GM12878 (cell line): ENCODE measurements around the gene PRM2. TPM values are rescaled to one million over a fixed set of nuclear protein-coding genes. Genes with fewer than 3 reads are reported as not detected.
"Not testable (repeated sequence)": the region's sequence is repeated elsewhere in the genome, so short reads cannot be mapped to it uniquely, and the experiment has no call there.

Source experiments
- ATAC-seq: fragments of 200-7000 bp; cut with Tn5 transposase; 3 replicates; pipeline ENCODE4 v1.9.1; 2020; ENCODE audit warnings: mild to moderate bottlenecking, moderate library complexity
- BruUV-seq: library from RNA; stranded (reverse); fragments of 400-500 nt; replicated peaks from 2 replicates; lab custom pipeline; 2021; lab: Mats Ljungman, UMichigan
- CTCF ChIA-PET: fragments of 300-600 bp; sonication (Branson Sonifier 250); formaldehyde crosslinking; extraction: SDS; loops from one replicate; lab custom pipeline; 2021; ENCODE audit warnings: inconsistent platforms; lab: Yijun Ruan, JAX
- POLR2A ChIA-PET: fragments of 350-600 bp; formaldehyde crosslinking; extraction: SDS; loops from one replicate; lab custom pipeline; 2021; ENCODE audit warnings: inconsistent platforms; lab: Charles Lee
- RAD21 ChIA-PET: fragments of 300-600 bp; sonication (Branson Sonifier 250); formaldehyde crosslinking; loops from one replicate; lab custom pipeline; 2023; ENCODE audit warnings: antibody characterized with exemption; ENCODE audit not compliant: unreplicated experiment; lab: Charles Lee
- SMC1A ChIA-PET: fragments of 300-600 bp; sonication (Branson Sonifier 250); formaldehyde crosslinking; loops from one replicate; lab custom pipeline; 2023; ENCODE audit not compliant: unreplicated experiment, uncharacterized antibody; lab: Charles Lee
- DNase-seq: peaks from one replicate; pipeline ENCODE4 v3.0.0-alpha.2; 2011; ENCODE audit warnings: low read depth, low spot score
- FAIRE-seq: peaks from 3 replicates; lab custom pipeline; 2011; peaks lifted over from hg19 to GRCh38; lab: Jason Lieb, UNC
- H2AFZ ChIP-seq: 2 replicates; pipeline ENCODE4 v1.6.0; 2011; ENCODE audit warnings: low read depth, low read length, control low read depth; ENCODE audit not compliant: control insufficient read depth
- H3K27ac ChIP-seq: 2 replicates; pipeline ENCODE4 v1.5.1; 2011; ENCODE audit warnings: control low read depth; ENCODE audit not compliant: control insufficient read depth, insufficient read depth
- H3K27me3 ChIP-seq, 2 experiments: replicated peaks in 1 of 2; 2 replicates each; pipeline versions ENCODE4 v1.6.0 to v1.6.1; 2011; ENCODE audit warnings: low read length in 1 of 2; ENCODE audit not compliant: control insufficient read depth in 2 of 2, insufficient read depth in 2 of 2
- H3K36me3 ChIP-seq, 2 experiments: 2 replicates each; pipeline ENCODE4 v1.5.1; 2011; ENCODE audit warnings: low read length in 1 of 2; ENCODE audit not compliant: control insufficient read depth in 2 of 2, insufficient read depth in 2 of 2
- H3K4me1 ChIP-seq: 2 replicates; pipeline ENCODE4 v1.6.1; 2011; ENCODE audit warnings: mild to moderate bottlenecking, low read length, moderate library complexity, mixed read lengths; ENCODE audit not compliant: control insufficient read depth, insufficient read depth
- H3K4me2 ChIP-seq: 2 replicates; pipeline ENCODE4 v1.6.0; 2011; ENCODE audit warnings: control low read depth; ENCODE audit not compliant: control insufficient read depth, insufficient read depth
- H3K4me3 ChIP-seq: fragments of 200-600 bp; sonication (generic); 2 replicates; pipeline ENCODE4 v1.5.1; 2016
- H3K79me2 ChIP-seq: 2 replicates; pipeline ENCODE4 v1.6.0; 2011; ENCODE audit warnings: low read length; ENCODE audit not compliant: control insufficient read depth, insufficient read depth
- H3K9ac ChIP-seq: 2 replicates; pipeline ENCODE4 v1.8.0; 2011; ENCODE audit warnings: low read length, control low read depth, mixed read lengths; ENCODE audit not compliant: control insufficient read depth, insufficient read depth
- H3K9me3 ChIP-seq: replicated peaks from 3 replicates; pipeline ENCODE4 v1.5.1; 2011; ENCODE audit warnings: mild to moderate bottlenecking, low read length; ENCODE audit not compliant: control insufficient read depth, insufficient read depth
- H4K20me1 ChIP-seq: 2 replicates; pipeline ENCODE4 v1.6.0; 2011; ENCODE audit not compliant: control insufficient read depth, insufficient read depth
- BHLHE40 ChIP-seq, 2 experiments: fragments of 450-650 bp in 1 of 2; IDR thresholded peaks; 2 replicates each; pipeline ENCODE4 v1.6.1; 2011 to 2017; ENCODE audit warnings: low read depth in 2 of 2, borderline replicate concordance in 1 of 2, improper control_type of control experiment in 1 of 2, low read length in 1 of 2, mild to moderate bottlenecking in 1 of 2
- DPF2 ChIP-seq: fragments of 450-650 bp; IDR thresholded peaks from 2 replicates; pipeline ENCODE4 v1.6.1; 2017; ENCODE audit warnings: mild to moderate bottlenecking
- MEF2B ChIP-seq: fragments of 450-650 bp; IDR thresholded peaks from 2 replicates; pipeline ENCODE4 v1.6.1; 2018; ENCODE audit warnings: mild to moderate bottlenecking, moderate library complexity; ENCODE audit not compliant: partially characterized antibody, poor library complexity, severe bottlenecking
- NFYA ChIP-seq: IDR thresholded peaks from 2 replicates; pipeline ENCODE4 v1.6.1; 2011; ENCODE audit warnings: low read depth, mild to moderate bottlenecking, low read length, improper control_type of control experiment, borderline replicate concordance
- NRF1 ChIP-seq: conservative IDR thresholded peaks from 2 replicates; pipeline ENCODE4 v1.6.1; 2011; ENCODE audit warnings: mild to moderate bottlenecking, low read depth, low read length, improper control_type of control experiment
- POLR2A ChIP-seq: IDR thresholded peaks from 2 replicates; pipeline ENCODE4 v1.6.1; 2011; ENCODE audit warnings: low read depth, mild to moderate bottlenecking, low read length
- RFX5 ChIP-seq: IDR thresholded peaks from 2 replicates; pipeline ENCODE4 v1.6.1; 2011; ENCODE audit warnings: low read depth, low read length, improper control_type of control experiment
- SUPT20H ChIP-seq: IDR thresholded peaks from 2 replicates; pipeline ENCODE4 v1.6.1; 2011; ENCODE audit warnings: low read depth, mild to moderate bottlenecking, low read length, moderate library complexity, borderline replicate concordance; ENCODE audit not compliant: control insufficient read depth
- TARDBP ChIP-seq: IDR thresholded peaks from 2 replicates; pipeline ENCODE4 v1.6.1; 2016; ENCODE audit warnings: borderline replicate concordance
- TBL1XR1 ChIP-seq: IDR thresholded peaks from 2 replicates; pipeline ENCODE4 v1.6.1; 2012; ENCODE audit warnings: low read depth, low read length, improper control_type of control experiment
- WGBS: methylation state at CpG from one replicate; pipeline ENCODE4 v1.1.6; 2016; ENCODE audit warnings: low lambda C conversion rate; ENCODE audit not compliant: insufficient replicate concordance, insufficient coverage; ENCODE audit errors: missing lambda C conversion rate; 5-methylcytosine and 5-hydroxymethylcytosine counted together
- in situ Hi-C: fragments of 300-500 bp; cut with MboI; formaldehyde crosslinking; loops from 9 replicates; pipeline ENCODE4 v1.14.3; 2018; ENCODE audit warnings: mixed read lengths
- intact Hi-C: fragments of 100-400 bp; cut with micrococcal nuclease; formaldehyde crosslinking; loops from one replicate; pipeline ENCODE4 v1.14.2; 2022; ENCODE audit not compliant: unreplicated experiment
- polyA plus RNA-seq, 11 experiments: library from polyadenylated mRNA; depleted of rRNA in 4 of 11; unstranded in 6 of 11; stranded (reverse) in 5 of 11; fragments of >200 nt; fragmentation: Nextera tagmentation in 4 of 11; fragmentation: Illumina TruSeq in 1 of 11; extraction: Ambion mirVana in 4 of 11; extraction: Trizol in 1 of 11; gene quantifications; 1 replicate in 1 of 11; 2 replicates in 10 of 11; pipeline versions ENCODE4 v1.2.1 to v1.2.3, GENCODE V29; 2011 to 2016; ENCODE audit warnings: inconsistent platforms in 2 of 11, missing spikeins in 2 of 11, low read depth in 1 of 11
- total RNA-seq, 4 experiments: library from RNA; depleted of rRNA in 3 of 4; stranded (reverse); fragments of >200 nt in 3 of 4; fragmentation: Illumina TruSeq in 1 of 4; extraction: Trizol in 1 of 4; gene quantifications; 2 replicates each; pipeline versions ENCODE4 v1.2.1 to v1.2.3, GENCODE V29; 2013 to 2021
- TF ChIP-seq, protein P1 (sequence below): fragments of 450-650 bp; IDR thresholded peaks from 2 replicates; pipeline ENCODE4 v1.6.1; 2018; ENCODE audit warnings: mild to moderate bottlenecking, low read depth, moderate library complexity; ENCODE audit not compliant: partially characterized antibody

PRM2 gene
- total and polyA plus RNA-seq, 10 of the 15 experiments (the other 5 are each of a cell fraction or from before 2014, with no cell fraction given), result not detected

DNA sequence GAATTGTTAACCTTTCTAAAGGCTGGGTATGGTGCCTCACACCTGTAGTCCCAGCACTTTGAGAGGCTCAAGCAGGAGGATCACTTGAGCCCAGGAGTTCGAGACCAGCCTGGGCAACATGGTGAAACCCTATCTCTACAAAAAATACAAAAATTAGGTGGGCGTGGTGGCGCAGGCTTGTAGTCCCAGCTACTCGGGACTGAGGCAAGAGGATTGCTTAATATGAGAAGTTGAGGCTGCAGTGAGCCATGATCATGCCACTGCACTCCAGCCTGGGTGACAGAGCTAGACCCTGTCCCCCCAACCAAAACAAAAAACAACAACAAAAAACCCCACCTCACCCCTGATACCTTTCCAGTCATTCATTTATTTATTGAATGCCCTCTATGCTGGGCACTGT is 13.4 kb upstream of the PRM2 start:
- H3K79me2 ChIP-seq, H3K4me3 ChIP-seq, H3K9me3 ChIP-seq, FAIRE-seq, intact Hi-C loops, H2AFZ ChIP-seq, H3K27me3 ChIP-seq, POLR2A ChIA-PET, ATAC-seq, BruUV-seq, CTCF ChIA-PET, DNase-seq, H4K20me1 ChIP-seq, H3K27ac ChIP-seq, H3K4me2 ChIP-seq, in situ Hi-C loops, H3K36me3 ChIP-seq, H3K9ac ChIP-seq: not testable (repeated sequence)
- ChIA-PET RAD21 (interaction anchor here (1.2 kb wide), 1 partner anchor 34 kb away, joined by 4 read pairs; the partner anchor contains the start of gene SOCS1), SMC1A (interaction anchor here (1.1 kb wide), 1 partner anchor 21 kb away, joined by 3 read pairs; no protein-coding TSS in a partner anchor)
- H3K4me1 ChIP-seq, result peaks cover 15% of the 10 kb centered on the region
- whole genome bisulfite sequencing, result 47% methylated on average over 4 of the region's 4 CpGs

DNA sequence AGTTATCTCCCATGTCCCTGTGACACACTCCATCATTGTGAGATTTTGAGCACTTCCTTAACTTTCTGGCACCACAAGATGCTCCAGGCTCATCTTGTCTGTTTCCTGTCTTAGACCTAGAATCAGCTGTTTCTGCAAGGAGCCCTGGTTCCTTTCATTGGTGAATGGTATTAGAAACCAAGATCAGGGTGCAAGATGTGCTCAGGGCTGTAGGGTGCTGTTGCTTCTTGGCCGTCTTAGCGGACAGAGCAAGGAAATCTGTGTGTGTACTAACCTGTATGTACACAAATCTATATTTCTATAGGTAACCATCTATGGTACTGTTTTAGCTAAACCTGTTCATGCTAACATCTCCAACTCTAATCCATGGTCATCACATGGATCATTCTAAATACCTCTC is 12.9 kb upstream of the PRM2 start:
- Histone ChIP-seq H3K4me3 (no peak overlapping the region), H2AFZ (no peak overlapping the region), H3K4me1 (peaks cover 15% of the 10 kb centered on the region), H3K27ac (no peak overlapping the region), H3K36me3 (no peaks in the 10 kb centered on the region), H3K9me3 (no peaks in the 10 kb centered on the region), H3K79me2 (no peaks in the 10 kb centered on the region), H3K27me3 (no peaks in the 10 kb centered on the region), H3K9ac (no peak overlapping the region), H3K4me2 (no peak overlapping the region), H4K20me1 (no peaks in the 10 kb centered on the region)
- BruUV-seq, result no TSS peak
- ChIA-PET RAD21 (interaction anchor here (1.2 kb wide), 1 partner anchor 33 kb away, joined by 4 read pairs; the partner anchor contains the start of gene SOCS1), SMC1A (interaction anchor here (1.1 kb wide), 2 partner anchors 9 to 21 kb away, joined by 3 to 4 read pairs; no protein-coding TSS in a partner anchor), CTCF (no interaction called here), POLR2A (interaction anchor here (1.0 kb wide), 1 partner anchor 15 kb away, joined by 3 read pairs; the partner anchor contains the start of gene PRM3)
- intact Hi-C loops, result no loop called here
- 98% methylated on average over 2 of the region's 2 CpGs for WGBS
- no peak for TF ChIP-seq BHLHE40 (IDR thresholded peaks at IDR 0.05; ENCODE audit: borderline replicate concordance in 1 of 2, low read depth in 2 of 2, low read length in 1 of 2)
- TF ChIP-seq, protein P1, sequence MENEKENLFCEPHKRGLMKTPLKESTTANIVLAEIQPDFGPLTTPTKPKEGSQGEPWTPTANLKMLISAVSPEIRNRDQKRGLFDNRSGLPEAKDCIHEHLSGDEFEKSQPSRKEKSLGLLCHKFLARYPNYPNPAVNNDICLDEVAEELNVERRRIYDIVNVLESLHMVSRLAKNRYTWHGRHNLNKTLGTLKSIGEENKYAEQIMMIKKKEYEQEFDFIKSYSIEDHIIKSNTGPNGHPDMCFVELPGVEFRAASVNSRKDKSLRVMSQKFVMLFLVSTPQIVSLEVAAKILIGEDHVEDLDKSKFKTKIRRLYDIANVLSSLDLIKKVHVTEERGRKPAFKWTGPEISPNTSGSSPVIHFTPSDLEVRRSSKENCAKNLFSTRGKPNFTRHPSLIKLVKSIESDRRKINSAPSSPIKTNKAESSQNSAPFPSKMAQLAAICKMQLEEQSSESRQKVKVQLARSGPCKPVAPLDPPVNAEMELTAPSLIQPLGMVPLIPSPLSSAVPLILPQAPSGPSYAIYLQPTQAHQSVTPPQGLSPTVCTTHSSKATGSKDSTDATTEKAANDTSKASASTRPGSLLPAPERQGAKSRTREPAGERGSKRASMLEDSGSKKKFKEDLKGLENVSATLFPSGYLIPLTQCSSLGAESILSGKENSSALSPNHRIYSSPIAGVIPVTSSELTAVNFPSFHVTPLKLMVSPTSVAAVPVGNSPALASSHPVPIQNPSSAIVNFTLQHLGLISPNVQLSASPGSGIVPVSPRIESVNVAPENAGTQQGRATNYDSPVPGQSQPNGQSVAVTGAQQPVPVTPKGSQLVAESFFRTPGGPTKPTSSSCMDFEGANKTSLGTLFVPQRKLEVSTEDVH, result no peak
- TF ChIP-seq MEF2B, result no peak
- no peak for TF ChIP-seq TBL1XR1
- TF ChIP-seq SUPT20H, result no peak
- no peak for TF ChIP-seq NRF1
- no peak for TF ChIP-seq RFX5
- TF ChIP-seq NFYA, result no peak
- no peak for TF ChIP-seq DPF2
- TF ChIP-seq POLR2A, result no peak
- no peak for TF ChIP-seq TARDBP
- DNase-seq (no peak), ATAC-seq (no peak), FAIRE-seq (no peak)
- in situ Hi-C loops, result no loop called here
